HL-60 (cell line): ENCODE measurements around the gene LAMC2.

Experiments used
- DNase-seq, 2 experiments: peaks; one replicate each; pipeline ENCODE4 v3.0.0-alpha.2; 2010 to 2020; ENCODE audit warnings: low read depth in 1 of 2, low spot score in 1 of 2
- H3K27ac ChIP-seq: fragments of 250-450 bp; sonication (Bioruptor Pico); replicated peaks from 2 replicates; pipeline ENCODE4 v1.5.1; 2020; ENCODE audit warnings: mild to moderate bottlenecking, moderate library complexity
- H3K27me3 ChIP-seq: fragments of 250-450 bp; sonication (Bioruptor Pico); 2 replicates; pipeline ENCODE4 v1.5.1; 2021; ENCODE audit warnings: mild to moderate bottlenecking, moderate library complexity; ENCODE audit not compliant: insufficient read depth, poor library complexity, severe bottlenecking
- H3K4me3 ChIP-seq: replicated peaks from 2 replicates; pipeline ENCODE4 v1.5.1; 2011; ENCODE audit warnings: mild to moderate bottlenecking, control low read depth, low read length; ENCODE audit not compliant: insufficient read depth
- CTCF ChIP-seq: IDR thresholded peaks from one replicate; pipeline ENCODE4 v1.5.1; 2011; ENCODE audit warnings: low read length, control low read depth, inconsistent platforms; ENCODE audit not compliant: insufficient read depth
- GABPA ChIP-seq: IDR thresholded peaks from 2 replicates; pipeline ENCODE4 v1.6.1; 2012; ENCODE audit warnings: low read depth
- POLR2AphosphoS5 ChIP-seq: IDR thresholded peaks from 2 replicates; pipeline ENCODE4 v1.6.1; 2012; ENCODE audit warnings: low read depth
- REST ChIP-seq: IDR thresholded peaks from 2 replicates; pipeline ENCODE4 v1.6.1; 2012; ENCODE audit warnings: low read depth; ENCODE audit not compliant: insufficient replicate concordance
- SPI1 ChIP-seq: IDR thresholded peaks from 2 replicates; pipeline ENCODE4 v1.6.1; 2012; ENCODE audit warnings: low read depth, mild to moderate bottlenecking, borderline replicate concordance

Gene LAMC2

DNA sequence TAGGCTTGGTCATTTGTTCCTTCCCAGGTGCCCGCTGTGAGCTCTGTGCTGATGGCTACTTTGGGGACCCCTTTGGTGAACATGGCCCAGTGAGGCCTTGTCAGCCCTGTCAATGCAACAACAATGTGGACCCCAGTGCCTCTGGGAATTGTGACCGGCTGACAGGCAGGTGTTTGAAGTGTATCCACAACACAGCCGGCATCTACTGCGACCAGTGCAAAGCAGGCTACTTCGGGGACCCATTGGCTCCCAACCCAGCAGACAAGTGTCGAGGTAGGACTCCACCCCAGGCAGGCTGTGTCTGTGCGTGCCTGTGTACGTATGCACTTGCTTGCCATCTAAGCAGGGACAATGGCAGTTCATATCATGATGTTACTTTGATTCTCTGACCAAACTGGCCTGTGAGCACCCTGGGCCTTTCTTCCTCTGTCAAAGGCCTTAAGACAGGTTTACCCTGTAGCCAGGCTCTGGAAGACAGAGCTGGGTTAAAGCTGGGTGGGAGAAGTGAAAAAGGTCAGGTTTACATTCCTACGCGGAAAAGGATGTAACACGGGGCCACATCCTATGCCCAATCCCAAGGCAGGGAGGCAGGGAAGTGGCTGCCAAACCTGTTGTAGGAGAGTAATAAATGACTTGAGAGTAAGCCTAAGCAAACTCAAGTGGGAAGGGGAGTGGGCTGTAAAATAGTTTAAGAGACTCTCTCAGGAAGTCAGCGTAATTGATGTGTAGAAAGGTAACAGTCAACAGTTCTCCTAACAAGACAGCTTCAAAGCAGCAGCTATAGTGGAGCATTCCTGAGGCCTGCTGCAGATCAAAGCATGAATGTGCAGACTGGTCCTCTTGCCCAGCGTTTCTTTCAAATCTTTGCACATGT is 42.5 kb downstream of the LAMC2 start:
- TF ChIP-seq SPI1 (no peak), CTCF (no peak), REST (no peak), GABPA (no peak), POLR2AphosphoS5 (no peak)
- DNase-seq = no peak
- no peak overlapping the region for H3K27ac ChIP-seq
- no peaks in the 10 kb centered on the region for H3K27me3 ChIP-seq
- no peak overlapping the region for H3K4me3 ChIP-seq

DNA sequence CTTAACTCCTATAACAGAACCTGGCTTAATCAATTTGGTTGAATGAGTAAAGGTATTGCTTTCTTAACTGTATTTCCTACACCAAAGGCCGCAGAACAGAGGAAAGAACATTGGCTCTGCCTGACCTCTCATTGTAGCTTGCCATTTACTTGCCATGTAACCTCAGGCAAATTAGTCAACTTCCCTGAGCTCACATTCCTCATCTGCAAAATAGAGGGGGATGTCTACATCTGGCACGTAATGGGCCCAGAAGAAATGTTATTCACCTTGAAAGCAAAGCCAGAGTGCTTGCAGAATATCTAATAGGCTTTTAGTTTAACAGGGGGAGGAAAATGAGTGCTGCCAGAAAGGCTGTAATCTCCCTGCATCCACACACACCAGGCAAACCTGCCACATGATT is 44.3 kb downstream of the LAMC2 start:
- TF ChIP-seq SPI1 (no peak), GABPA (no peak), CTCF (no peak), REST (no peak), POLR2AphosphoS5 (no peak)
- Histone ChIP-seq H3K4me3 (no peak overlapping the region), H3K27ac (no peak overlapping the region), H3K27me3 (no peaks in the 10 kb centered on the region)
- DNase-seq = no peak

DNA sequence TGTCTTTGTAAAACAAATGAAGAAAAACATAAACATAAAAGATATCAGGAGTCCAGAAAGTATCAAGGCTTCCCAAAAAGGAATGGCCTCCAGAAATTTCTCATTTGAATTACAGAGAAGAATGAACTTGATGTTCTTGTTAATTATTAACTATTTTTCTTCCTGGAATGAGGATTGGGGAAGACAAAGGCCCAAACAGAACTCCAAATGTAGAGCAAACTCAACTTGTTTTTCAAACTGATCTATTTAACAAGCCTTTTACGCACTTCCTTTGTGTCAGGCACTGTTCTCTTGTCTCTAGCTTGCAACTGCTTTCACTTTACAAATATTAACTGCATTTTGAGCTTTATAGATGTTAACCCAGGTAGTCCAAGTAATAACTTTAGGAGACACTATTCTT is 45.5 kb downstream of the LAMC2 start:
- no peaks in the 10 kb centered on the region for H3K27me3 ChIP-seq
- no peak for TF ChIP-seq POLR2AphosphoS5
- no peak for TF ChIP-seq REST
- no peak for TF ChIP-seq GABPA
- no peak for TF ChIP-seq SPI1
- TF ChIP-seq CTCF = no peak
- no peak for DNase-seq
- H3K27ac ChIP-seq = no peak overlapping the region
- no peak overlapping the region for H3K4me3 ChIP-seq
